DOHH2 (cell line): ENCODE measurements around the gene BTBD18.

Experiments
- H3F3A ChIP-seq: fragments of 200-600 bp; sonication (generic), shearing (Covaris generic); 2 replicates; pipeline ENCODE4 v1.6.0; 2016; ENCODE audit warnings: antibody characterized with exemption, mild to moderate bottlenecking; ENCODE audit not compliant: control insufficient read depth, insufficient read depth
- H3K27ac ChIP-seq: fragments of 200-600 bp; sonication (generic); 2 replicates; pipeline ENCODE4 v1.5.1; 2014; ENCODE audit warnings: low read depth, mild to moderate bottlenecking, low read length, moderate library complexity
- H3K27me3 ChIP-seq: fragments of 200-600 bp; sonication (generic); 2 replicates; pipeline ENCODE4 v1.6.1; 2014; ENCODE audit warnings: mild to moderate bottlenecking, low read length, mixed read lengths; ENCODE audit not compliant: control insufficient read depth
- H3K36me3 ChIP-seq: fragments of 200-600 bp; sonication (generic); 2 replicates; pipeline ENCODE4 v1.6.1; 2014; ENCODE audit warnings: mild to moderate bottlenecking, low read length, moderate library complexity, mixed read lengths; ENCODE audit not compliant: control insufficient read depth
- H3K4me1 ChIP-seq: fragments of 200-600 bp; sonication (generic); 2 replicates; pipeline ENCODE4 v1.6.1; 2014; ENCODE audit warnings: mild to moderate bottlenecking, low read length, mixed read lengths; ENCODE audit not compliant: control insufficient read depth
- H3K4me2 ChIP-seq: fragments of 200-600 bp; sonication (generic); 2 replicates; pipeline ENCODE4 v1.6.0; 2014; ENCODE audit warnings: mild to moderate bottlenecking, low read length, moderate library complexity
- H3K4me3 ChIP-seq: fragments of 200-600 bp; sonication (generic); 2 replicates; pipeline ENCODE4 v1.5.1; 2014; ENCODE audit warnings: mild to moderate bottlenecking, low read length, mixed read lengths
- H3K79me2 ChIP-seq: fragments of 200-600 bp; sonication (generic); 2 replicates; pipeline ENCODE4 v1.6.1; 2014; ENCODE audit warnings: mild to moderate bottlenecking, low read length, mixed read lengths; ENCODE audit not compliant: control insufficient read depth
- H3K9me2 ChIP-seq: fragments of 200-600 bp; sonication (generic); replicated peaks from 2 replicates; pipeline ENCODE4 v1.6.1; 2014; ENCODE audit warnings: mild to moderate bottlenecking, low read length, mixed read lengths; ENCODE audit not compliant: control insufficient read depth
- H3K9me3 ChIP-seq: fragments of 200-600 bp; sonication (generic); 2 replicates; pipeline ENCODE4 v1.6.1; 2014; ENCODE audit warnings: antibody characterized with exemption, low read length, mixed read lengths; ENCODE audit not compliant: control insufficient read depth, insufficient read depth
- H4K20me1 ChIP-seq: fragments of 200-600 bp; sonication (generic); 2 replicates; pipeline ENCODE4 v1.6.0; 2014; ENCODE audit warnings: low read depth, mild to moderate bottlenecking, antibody characterized with exemption, low read length, moderate library complexity; ENCODE audit not compliant: control insufficient read depth, insufficient read depth
- CTCF ChIP-seq: fragments of 200-600 bp; sonication (generic); IDR thresholded peaks from one replicate; pipeline ENCODE4 v1.5.1; 2014; ENCODE audit warnings: antibody characterized with exemption, mild to moderate bottlenecking, low read depth, low read length; ENCODE audit not compliant: poor library complexity, severe bottlenecking
- EZH2phosphoT487 ChIP-seq: fragments of 200-600 bp; sonication (generic); IDR thresholded peaks from 2 replicates; pipeline ENCODE4 v1.6.1; 2017; ENCODE audit warnings: borderline replicate concordance, mild to moderate bottlenecking, antibody characterized with exemption, low read length, moderate library complexity, mixed read lengths

The BTBD18 gene

GRCh38 chr11:57713835-57714234 lies 37.8 kb downstream of the BTBD18 start:
- Histone ChIP-seq H3K79me2 (peaks cover 61% of the 10 kb centered on the region), H3K27ac (no peak overlapping the region)
- TF ChIP-seq CTCF (no peak), EZH2phosphoT487 (no peak)

GRCh38 chr11:57712256-57713150 lies 39.1 kb downstream of the BTBD18 start, which contains the start of gene TMX2:
TMX2 (plus strand) TSS chr11:57712593; CDS start chr11:57712619, 26 bp downstream.
- peaks cover 48% of the 10 kb centered on the region for H3K79me2 ChIP-seq
- peak within 1 kb of the TSS; percentile 85 for H3K4me2 ChIP-seq
- no peaks in the 10 kb centered on the region for H3K9me3 ChIP-seq
- H4K20me1 ChIP-seq: peaks cover 6% of the 10 kb centered on the region; the same call in 1 of the 2 replicates
- H3K9me2 ChIP-seq: no peaks in the 10 kb centered on the region
- H3K4me3 ChIP-seq: peak within 1 kb of the TSS; percentile 100
- no peaks in the 10 kb centered on the region for H3K27me3 ChIP-seq
- TF ChIP-seq EZH2phosphoT487 (no peak), CTCF (no peak)
- H3F3A ChIP-seq: no peaks in the 10 kb centered on the region; the same call in 1 of the 2 replicates
- H3K4me1 ChIP-seq: peaks cover 26% of the 10 kb centered on the region
- H3K27ac ChIP-seq: peak within 1 kb of the TSS; percentile 61
- peaks cover 24% of the 10 kb centered on the region for H3K36me3 ChIP-seq

More at GRCh38 chr11:57713835-57714234, 37.8 kb downstream of the BTBD18 start:
- H3K9me2 ChIP-seq: no peaks in the 10 kb centered on the region
- H3K4me1 ChIP-seq: peaks cover 26% of the 10 kb centered on the region
- peak overlapping the region; percentile 79 for H3K4me2 ChIP-seq
- H3F3A ChIP-seq: no peaks in the 10 kb centered on the region; the same call in 1 of the 2 replicates
- no peaks in the 10 kb centered on the region for H3K9me3 ChIP-seq
- H3K4me3 ChIP-seq: peak overlapping the region; percentile 100
- H3K27me3 ChIP-seq: no peaks in the 10 kb centered on the region
- H4K20me1 ChIP-seq: peaks cover 6% of the 10 kb centered on the region; the same call in 1 of the 2 replicates
- H3K36me3 ChIP-seq: peaks cover 31% of the 10 kb centered on the region

GRCh38 chr11:57711414-57712255 lies 40.0 kb downstream of the BTBD18 start, which contains the start of gene MED19:
MED19 (minus strand) TSS chr11:57712215; CDS start chr11:57712179, 36 bp downstream.
- H3K4me1 ChIP-seq: peaks cover 26% of the 10 kb centered on the region

More at GRCh38 chr11:57711414-57712255, 40.0 kb downstream of the BTBD18 start, which contains the start of gene MED19:
- H3K9me2 ChIP-seq: no peaks in the 10 kb centered on the region
- H4K20me1 ChIP-seq: peaks cover 6% of the 10 kb centered on the region; the same call in 1 of the 2 replicates
- no peaks in the 10 kb centered on the region for H3K27me3 ChIP-seq
- H3F3A ChIP-seq: no peaks in the 10 kb centered on the region; the same call in 1 of the 2 replicates
- peaks cover 48% of the 10 kb centered on the region for H3K79me2 ChIP-seq
- H3K36me3 ChIP-seq: peaks cover 24% of the 10 kb centered on the region
- no peak for TF ChIP-seq EZH2phosphoT487
- no peak for TF ChIP-seq CTCF
- H3K4me2 ChIP-seq: peak within 1 kb of the TSS; percentile 85
- H3K27ac ChIP-seq: peak within 1 kb of the TSS; percentile 61
- peak within 1 kb of the TSS; percentile 100 for H3K4me3 ChIP-seq
- H3K9me3 ChIP-seq: no peaks in the 10 kb centered on the region
